ENCODE data around the gene FRG1.
"Not testable (repeated sequence)": the region's sequence is repeated elsewhere in the genome, so short reads cannot be mapped to it uniquely, and the experiment has no call there.

DNA sequence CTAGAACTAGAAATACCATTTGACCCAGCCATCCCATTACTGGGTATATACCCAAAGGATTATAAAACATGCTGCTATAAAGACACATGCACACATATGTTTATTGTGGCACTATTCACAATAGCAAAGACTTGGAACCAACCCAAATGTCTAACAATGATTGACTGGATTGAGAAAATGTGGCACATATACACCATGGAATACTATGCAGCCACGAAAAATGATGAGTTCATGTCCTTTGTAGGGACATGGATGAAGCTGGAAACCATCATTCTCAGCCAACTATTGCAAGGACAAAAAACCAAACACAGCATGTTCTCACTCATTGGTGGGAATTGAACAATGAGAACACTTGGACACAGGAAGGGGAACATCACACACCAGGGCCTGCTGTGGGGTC lies 28.6 kb downstream of the FRG1 start:
- TF ChIP-seq, protein P1, sequence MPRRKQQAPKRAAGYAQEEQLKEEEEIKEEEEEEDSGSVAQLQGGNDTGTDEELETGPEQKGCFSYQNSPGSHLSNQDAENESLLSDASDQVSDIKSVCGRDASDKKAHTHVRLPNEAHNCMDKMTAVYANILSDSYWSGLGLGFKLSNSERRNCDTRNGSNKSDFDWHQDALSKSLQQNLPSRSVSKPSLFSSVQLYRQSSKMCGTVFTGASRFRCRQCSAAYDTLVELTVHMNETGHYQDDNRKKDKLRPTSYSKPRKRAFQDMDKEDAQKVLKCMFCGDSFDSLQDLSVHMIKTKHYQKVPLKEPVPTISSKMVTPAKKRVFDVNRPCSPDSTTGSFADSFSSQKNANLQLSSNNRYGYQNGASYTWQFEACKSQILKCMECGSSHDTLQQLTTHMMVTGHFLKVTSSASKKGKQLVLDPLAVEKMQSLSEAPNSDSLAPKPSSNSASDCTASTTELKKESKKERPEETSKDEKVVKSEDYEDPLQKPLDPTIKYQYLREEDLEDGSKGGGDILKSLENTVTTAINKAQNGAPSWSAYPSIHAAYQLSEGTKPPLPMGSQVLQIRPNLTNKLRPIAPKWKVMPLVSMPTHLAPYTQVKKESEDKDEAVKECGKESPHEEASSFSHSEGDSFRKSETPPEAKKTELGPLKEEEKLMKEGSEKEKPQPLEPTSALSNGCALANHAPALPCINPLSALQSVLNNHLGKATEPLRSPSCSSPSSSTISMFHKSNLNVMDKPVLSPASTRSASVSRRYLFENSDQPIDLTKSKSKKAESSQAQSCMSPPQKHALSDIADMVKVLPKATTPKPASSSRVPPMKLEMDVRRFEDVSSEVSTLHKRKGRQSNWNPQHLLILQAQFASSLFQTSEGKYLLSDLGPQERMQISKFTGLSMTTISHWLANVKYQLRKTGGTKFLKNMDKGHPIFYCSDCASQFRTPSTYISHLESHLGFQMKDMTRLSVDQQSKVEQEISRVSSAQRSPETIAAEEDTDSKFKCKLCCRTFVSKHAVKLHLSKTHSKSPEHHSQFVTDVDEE (CRISPR knock-in tag; IDR thresholded peaks at IDR 0.05), result not testable (repeated sequence)
- TF ChIP-seq PPARA (CRISPR knock-in tag; IDR thresholded peaks at IDR 0.05; ENCODE audit: borderline replicate concordance); ARNTL (CRISPR knock-in tag; IDR thresholded peaks at IDR 0.05; ENCODE audit: borderline replicate concordance, low read depth): not testable (repeated sequence)
